ENCODE measurements around the gene RXRG. TPM values are rescaled to one million over a fixed set of nuclear protein-coding genes. Genes with fewer than 3 reads are reported as not detected.

The RXRG gene
- total RNA-seq, 1 donor: not detected

- no peak for TF ChIP-seq CTCF (IDR thresholded peaks at IDR 0.05; ENCODE audit: insufficient read depth, low read length)
- H3K4me3 ChIP-seq (ENCODE audit: low read depth, low read length): no peak overlapping the region
- DNase-seq (ENCODE audit: low read depth): no peak
Observed at GRCh38 chr1:165381745-165382505, 63.0 kb downstream of the RXRG start.

DNA sequence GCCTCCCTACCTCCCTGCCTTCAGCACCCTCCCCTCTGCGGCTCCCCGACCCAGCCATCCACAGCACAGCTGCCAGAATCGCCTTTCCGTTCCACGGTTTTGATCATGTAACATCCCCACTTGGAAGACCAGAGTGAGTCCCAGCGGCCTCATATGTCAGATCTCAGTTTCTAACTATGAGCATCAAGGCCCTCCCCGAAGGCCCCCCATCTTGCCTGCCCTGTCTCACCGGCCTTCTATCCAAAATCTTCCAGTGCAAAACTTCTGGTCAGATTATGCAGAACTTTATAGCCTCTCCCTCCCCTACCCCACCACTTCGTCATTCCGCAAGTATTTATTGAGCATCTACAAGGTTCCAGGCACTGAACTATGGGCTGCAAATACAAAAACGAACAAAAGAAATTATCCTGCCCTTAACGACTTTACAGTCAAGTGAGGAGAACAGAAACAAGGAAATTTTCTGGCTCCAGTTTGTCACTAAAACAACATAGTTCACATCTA, 68.1 kb downstream of the RXRG start:
- no peak for DNase-seq (ENCODE audit: low read depth)
- peak overlapping the region; percentile 56 for H3K4me3 ChIP-seq (ENCODE audit: low read depth, low read length)
- TF ChIP-seq CTCF (IDR thresholded peaks at IDR 0.05; ENCODE audit: insufficient read depth, low read length): no peak

- DNase-seq (ENCODE audit: low read depth): peak; percentile 100
- H3K4me3 ChIP-seq (ENCODE audit: low read depth, low read length): peak overlapping the region; percentile 56
- no peak for TF ChIP-seq CTCF (IDR thresholded peaks at IDR 0.05; ENCODE audit: insufficient read depth, low read length)
Observed at GRCh38 chr1:165376041-165376810, 68.7 kb downstream of the RXRG start.

- H3K4me3 ChIP-seq (ENCODE audit: low read depth, low read length): peak overlapping the region; percentile 38
- DNase-seq (ENCODE audit: low read depth): no peak
- TF ChIP-seq CTCF (IDR thresholded peaks at IDR 0.05; ENCODE audit: insufficient read depth, low read length): no peak
Observed at GRCh38 chr1:165375623-165376022, 69.3 kb downstream of the RXRG start.

DNA sequence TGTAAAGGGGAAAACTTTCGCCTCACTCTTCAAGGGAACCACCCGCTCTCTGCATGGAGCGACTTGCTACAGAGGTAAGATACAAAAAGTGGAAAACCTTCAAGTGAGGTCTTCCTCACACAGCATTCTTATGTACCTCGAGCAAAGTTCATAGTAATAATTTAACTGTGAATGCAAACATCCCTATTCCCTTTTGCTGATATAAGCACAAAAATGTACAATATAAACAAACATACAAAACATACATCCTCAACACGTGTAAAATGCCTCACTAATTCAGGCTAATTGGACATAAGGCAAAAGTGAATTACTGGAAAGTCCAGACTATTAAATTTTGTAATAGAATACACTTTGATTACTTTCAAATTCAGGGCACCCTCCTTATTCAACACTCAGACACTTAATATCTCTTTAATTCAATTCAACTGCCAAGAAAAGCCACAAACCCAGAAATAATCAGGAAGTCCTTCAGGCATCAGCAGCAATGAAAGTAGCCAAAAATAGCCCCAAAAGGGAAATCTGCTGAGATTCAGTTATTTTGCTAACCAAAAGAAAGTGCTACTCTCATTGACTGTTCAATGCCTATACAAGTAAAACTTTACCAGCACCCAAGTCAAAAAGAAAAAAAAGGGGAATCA, 73.2 kb downstream of the RXRG start:
- no peak overlapping the region for H3K4me3 ChIP-seq (ENCODE audit: low read depth, low read length)
- no peak for TF ChIP-seq CTCF (IDR thresholded peaks at IDR 0.05; ENCODE audit: insufficient read depth, low read length)
- DNase-seq (ENCODE audit: low read depth): peak; percentile 61

- TF ChIP-seq CTCF (IDR thresholded peaks at IDR 0.05; ENCODE audit: insufficient read depth, low read length): peak; percentile 99
- DNase-seq (ENCODE audit: low read depth): peak; percentile 53
- H3K4me3 ChIP-seq (ENCODE audit: low read depth, low read length): no peak overlapping the region
Observed at GRCh38 chr1:165369255-165369848, 75.6 kb downstream of the RXRG start.
